Forelimb muscle (tissue), 1 donor: ENCODE results near the gene VAC14. TPM values are rescaled to one million over a fixed set of nuclear protein-coding genes. Genes with fewer than 3 reads are reported as not detected.

Experiments
- DNase-seq: peaks from one replicate; pipeline ENCODE4 v3.0.0-alpha.2; 2013; ENCODE audit warnings: low read depth
- polyA plus RNA-seq: library from polyadenylated mRNA; unstranded; fragments of 120-200 nt; gene quantifications from one replicate; pipeline ENCODE4 v1.2.1, GENCODE V29; 2013; ENCODE audit not compliant: insufficient read length

VAC14 gene
- polyA plus RNA-seq, 1 donor: 16.4 TPM

DNA sequence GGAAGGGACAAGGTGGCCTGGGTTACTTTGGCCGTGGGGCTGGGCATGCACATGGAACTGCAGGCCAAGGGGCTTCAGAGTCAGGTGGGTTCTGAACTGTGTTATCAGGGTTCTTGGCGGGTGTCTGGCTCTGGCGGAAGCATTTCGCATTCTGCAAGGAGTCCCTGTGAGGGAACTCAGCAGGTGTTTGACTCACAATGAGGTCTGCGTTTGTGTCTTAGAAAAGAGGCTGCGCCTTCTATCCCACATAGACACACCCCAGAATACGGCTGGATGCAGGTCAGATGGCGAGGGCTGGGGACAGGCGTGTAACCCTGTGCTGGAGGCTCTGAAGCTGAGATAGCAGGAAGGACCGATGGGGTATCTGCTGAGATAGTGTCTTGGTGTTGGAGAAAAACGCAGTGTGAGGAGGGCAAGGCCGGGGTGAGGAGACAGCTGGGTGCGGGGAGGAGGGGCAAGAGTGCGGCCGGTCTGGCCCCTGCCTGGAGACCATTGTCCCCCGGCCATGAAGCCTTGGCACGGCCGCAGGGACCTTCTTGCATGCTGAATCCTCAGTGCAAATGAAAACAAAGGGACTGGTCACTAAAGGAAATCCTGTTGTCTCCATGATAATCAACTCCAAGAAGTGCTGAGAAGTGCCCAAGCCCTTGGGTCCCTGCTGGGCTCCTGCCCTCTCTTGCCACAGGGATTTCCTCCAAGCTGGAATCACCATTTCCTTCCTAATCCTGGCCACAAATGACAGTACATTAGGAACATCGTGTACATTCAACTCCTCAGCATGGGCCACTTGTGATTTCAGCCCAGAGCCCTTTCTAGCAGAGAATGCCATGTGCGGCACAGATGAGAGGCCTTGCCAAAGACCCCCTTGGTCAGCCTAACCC lies 92.4 kb downstream of the VAC14 start:
- no peak for DNase-seq

DNA sequence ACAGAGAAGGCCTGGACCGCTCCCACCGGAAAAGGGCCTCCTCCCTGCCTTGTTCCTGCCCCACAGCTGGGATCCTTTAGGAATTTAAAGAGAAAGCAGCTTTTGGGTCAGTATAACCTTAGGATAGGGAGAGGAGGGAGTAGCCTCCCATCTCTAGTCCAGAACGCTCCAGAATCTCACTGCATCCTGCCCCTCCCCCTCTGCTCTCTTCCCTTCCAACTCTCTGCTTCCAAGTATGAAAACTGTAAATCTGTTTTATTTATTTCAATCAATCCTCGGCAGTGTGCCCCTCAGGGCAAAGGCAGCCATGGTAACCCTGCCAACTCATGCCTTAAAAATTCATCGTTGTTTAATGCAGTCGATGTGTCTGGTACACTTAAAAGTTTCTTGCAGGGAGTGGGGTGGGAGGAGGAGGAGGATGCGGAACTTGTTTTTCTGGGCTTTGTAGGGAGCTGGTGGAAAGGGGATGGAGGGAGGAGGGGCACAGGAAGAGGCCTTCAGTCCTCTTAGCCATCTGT lies 94.0 kb downstream of the VAC14 start:
- no peak for DNase-seq

GRCh38 chr16:70705056-70705455 lies 95.9 kb downstream of the VAC14 start:
- no peak for DNase-seq

DNA sequence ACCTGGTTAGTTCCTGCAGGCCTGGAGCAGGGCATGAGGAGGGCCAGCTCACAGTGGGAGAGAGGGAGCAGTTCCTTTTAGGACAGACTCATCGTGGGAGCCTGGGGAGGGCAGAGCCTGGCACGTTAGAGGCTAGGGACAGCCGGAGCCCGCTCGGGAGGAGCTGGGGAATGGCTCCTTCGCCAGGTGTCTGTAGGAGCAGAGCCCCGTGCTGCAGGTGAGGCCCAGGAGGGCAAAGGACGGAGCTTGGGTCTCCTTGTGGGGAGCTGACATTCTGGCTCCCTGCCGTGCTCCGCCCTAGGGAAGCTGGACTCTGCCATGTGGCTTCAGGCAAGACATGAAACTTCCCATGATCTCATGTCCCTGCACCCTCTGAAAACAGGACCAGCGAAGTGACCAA lies 96.4 kb downstream of the VAC14 start:
- DNase-seq: no peak

- DNase-seq: no peak
These were observed 97.0 kb downstream of the VAC14 start for GRCh38 chr16:70703835-70704381.

- no peak for DNase-seq
These were observed 97.7 kb downstream of the VAC14 start for GRCh38 chr16:70703041-70703834.

GRCh38 chr16:70702624-70703023 lies 98.3 kb downstream of the VAC14 start:
- no peak for DNase-seq

GRCh38 chr16:70701998-70702397 lies 99.0 kb downstream of the VAC14 start:
- no peak for DNase-seq

DNA sequence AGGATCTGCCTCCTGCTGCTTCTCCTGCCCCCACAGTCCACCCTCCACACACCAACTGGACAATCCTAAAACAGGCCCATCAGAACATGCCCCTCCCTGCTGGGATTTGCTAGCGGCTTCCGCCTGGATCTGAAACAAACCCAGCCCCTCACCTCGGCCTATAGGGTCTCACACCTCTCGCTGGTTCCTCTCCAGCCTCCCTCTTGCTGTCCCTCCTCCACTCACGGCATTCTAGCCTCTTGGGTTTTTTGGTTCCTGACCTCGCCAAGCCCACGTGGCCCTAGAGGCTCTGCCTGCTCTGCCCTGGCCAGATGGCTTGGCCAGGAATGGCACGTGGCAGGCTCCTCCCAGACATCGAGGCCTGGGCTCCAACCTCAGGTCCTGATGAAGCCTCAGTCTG lies 99.4 kb downstream of the VAC14 start:
- DNase-seq: no peak

DNA sequence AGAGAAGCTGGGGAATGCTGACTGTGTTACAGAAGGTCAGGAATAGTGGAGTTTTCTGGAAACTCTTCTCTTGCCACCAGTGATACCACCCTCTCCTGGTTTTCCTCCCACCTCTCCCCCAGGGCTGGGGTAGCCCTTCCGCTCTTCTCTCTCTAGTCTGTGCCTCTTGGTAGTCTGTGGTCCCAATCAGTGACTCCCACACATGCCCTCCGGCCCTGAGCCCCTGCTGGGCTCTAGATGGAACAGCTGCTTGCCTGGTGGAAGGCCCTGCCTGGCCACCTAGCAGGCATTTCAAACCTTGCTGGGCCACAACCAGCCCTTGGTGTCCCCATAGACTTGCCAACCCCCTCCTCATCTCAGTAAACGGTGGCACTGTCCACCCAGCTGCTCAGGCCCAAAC lies 99.9 kb downstream of the VAC14 start:
- no peak for DNase-seq

GRCh38 chr16:70700101-70701020 lies 100.6 kb downstream of the VAC14 start:
- no peak for DNase-seq

- DNase-seq: no peak
These were observed 101.3 kb downstream of the VAC14 start for GRCh38 chr16:70699696-70700095.

DNA sequence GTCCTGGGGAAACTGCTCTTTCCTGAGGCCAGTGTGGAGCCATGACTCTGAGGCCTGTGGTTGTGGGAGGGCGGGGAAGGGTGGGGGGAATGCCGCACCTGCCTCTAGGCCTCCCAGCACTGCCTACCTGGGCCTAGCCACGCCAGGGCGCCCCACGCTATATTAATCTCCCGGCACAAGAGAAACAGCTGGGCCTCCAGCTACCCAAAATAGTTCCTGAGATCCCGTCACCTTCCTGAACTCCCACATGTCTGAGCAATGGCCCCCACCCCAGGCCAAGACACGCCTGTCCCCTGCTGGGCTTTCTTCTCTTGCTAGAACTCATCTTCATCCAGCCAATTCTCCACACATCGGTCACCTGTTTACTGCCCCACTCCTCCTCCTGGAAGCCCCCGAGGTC lies 102.1 kb downstream of the VAC14 start:
- no peak for DNase-seq

GRCh38 chr16:70697594-70698170 lies 103.3 kb downstream of the VAC14 start:
- DNase-seq: no peak

DNA sequence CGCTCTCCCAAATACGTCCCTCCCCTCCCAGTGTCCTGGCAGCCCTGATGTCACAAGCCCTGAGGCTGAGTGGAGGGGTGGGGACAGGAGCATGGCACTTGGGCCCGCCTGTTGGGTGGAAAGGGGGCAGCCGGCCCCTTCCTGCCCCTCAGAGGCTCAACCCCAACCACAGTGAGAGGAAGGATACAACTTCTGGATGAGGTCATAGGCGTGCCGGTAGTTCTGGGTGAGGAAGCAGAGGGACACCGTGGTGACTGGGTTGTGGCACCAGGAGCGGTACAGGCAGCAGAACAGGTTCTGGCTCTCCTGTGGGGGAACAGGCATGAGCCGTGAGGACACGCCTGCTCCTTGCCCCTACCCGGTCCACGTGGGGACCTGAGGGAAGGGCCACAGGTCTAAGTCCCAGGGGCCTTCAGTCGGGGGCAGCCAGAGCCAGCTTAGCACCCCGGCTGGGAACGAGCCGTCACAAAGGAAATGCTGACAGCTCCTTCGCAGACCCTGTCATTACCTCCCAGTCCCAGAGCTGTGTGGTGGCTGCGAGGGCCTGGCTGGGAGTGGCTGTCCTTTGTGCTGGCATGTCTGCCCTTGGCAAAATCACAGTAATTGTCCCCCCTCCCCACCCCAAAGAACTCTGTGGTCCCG lies 103.9 kb downstream of the VAC14 start:
- no peak for DNase-seq

DNA sequence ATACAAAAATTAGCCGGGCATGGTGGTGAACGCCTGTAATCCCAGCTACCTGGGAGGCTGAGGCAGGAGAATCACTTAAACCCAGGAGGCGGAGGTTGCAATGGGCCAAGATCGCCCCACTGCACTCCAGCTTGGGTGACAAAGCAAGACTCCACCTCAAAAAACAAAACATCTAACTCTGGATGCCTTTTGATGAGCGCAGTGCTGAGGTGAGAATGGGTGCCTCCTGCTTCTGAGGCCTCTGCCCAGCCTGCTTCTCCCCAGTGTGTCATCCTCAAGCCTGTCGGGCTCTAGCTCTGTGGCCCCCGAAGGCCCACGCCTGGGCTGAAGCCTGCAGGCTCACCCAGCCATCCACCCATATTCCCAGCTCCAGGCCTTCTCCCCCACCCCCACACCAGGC lies 104.6 kb downstream of the VAC14 start:
- no peak for DNase-seq

DNA sequence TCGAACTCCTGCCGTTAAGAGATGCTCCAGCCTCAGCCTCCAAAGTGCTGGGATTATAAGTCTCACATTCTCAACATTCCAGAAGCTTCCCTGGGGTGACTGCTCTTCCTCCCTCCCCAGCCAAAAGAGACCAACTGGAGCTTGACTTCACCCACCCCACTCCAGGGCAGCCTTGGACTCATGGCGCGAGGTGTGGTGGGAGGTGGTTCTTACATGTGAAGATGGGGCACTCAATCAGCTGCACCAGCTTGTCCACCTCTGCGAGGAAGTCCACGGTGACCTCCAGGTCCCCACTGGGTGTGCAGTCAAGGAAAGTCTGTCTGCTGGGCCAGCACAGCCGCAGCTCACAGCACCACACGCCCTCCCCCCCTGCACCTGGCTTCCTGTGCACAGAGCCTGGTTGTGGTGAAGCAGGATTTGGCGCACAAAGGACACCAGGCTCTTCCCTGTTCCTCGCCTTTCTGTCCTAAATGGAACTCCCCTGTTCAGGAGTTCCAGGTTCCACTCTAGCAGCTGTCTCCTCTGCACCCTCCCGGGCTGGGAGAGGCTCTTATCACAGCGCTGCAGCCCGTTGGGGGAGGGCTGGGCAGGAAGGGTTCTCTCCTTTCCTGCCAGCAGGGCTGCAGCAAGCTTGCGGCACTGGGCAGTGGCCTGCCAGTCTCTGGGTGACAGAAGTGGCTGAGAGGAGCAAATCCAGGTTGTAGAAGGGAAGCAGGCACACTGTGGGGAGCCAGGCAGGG lies 105.5 kb downstream of the VAC14 start:
- no peak for DNase-seq

DNA sequence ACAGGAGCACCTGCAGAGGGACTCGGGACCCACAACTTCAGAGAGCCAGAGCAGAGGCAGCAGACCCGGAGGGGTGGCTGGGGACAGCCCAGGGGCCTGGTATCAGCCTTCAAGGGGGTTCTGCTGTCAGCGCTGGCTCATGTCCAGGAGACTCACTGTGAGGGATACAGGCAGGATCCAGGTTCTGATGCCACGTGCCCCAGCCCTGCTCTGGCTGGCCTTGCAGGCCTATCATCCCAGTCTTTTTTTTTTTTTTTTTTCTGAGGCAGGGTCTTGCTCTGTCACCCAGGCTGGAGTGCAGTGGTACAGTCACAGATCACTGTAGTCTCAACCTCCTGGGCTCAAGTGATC lies 106.1 kb downstream of the VAC14 start:
- DNase-seq: no peak

GRCh38 chr16:70694088-70694867 lies 106.7 kb downstream of the VAC14 start:
- DNase-seq: no peak
